Lower lobe of right lung (tissue), 2 donors: ENCODE data around the gene PP2D1. TPM values are rescaled to one million over a fixed set of nuclear protein-coding genes. Genes with fewer than 3 reads are reported as not detected.

ENCODE experiments used
- ATAC-seq, 2 donors: fragments of 200-7000 bp; cut with Tn5 transposase; one replicate each; pipeline ENCODE4 v1.9.1; 2020 to 2022; ENCODE audit warnings: mild to moderate bottlenecking in 2 of 2, moderate library complexity in 2 of 2
- DNase-seq: peaks from one replicate; pipeline ENCODE4 v3.0.0-alpha.2; 2020
- H3K27ac ChIP-seq: fragments of 200-600 bp; one replicate; pipeline ENCODE4 v1.8.0; 2022
- H3K27me3 ChIP-seq: fragments of 200-600 bp; one replicate; pipeline ENCODE4 v1.8.0; 2022; ENCODE audit warnings: low read depth
- H3K36me3 ChIP-seq: fragments of 200-600 bp; one replicate; pipeline ENCODE4 v1.8.0; 2022; ENCODE audit warnings: mild to moderate bottlenecking
- H3K4me1 ChIP-seq: fragments of 200-600 bp; one replicate; pipeline ENCODE4 v1.8.0; 2022
- H3K4me3 ChIP-seq: fragments of 200-600 bp; one replicate; pipeline ENCODE4 v1.8.0; 2022; ENCODE audit warnings: mild to moderate bottlenecking
- H3K9me3 ChIP-seq: fragments of 200-600 bp; one replicate; pipeline ENCODE4 v1.8.0; 2022
- CTCF ChIP-seq: fragments of 200-600 bp; IDR thresholded peaks from one replicate; pipeline ENCODE4 v1.8.0; 2022; ENCODE audit warnings: antibody characterized with exemption, mild to moderate bottlenecking
- intact Hi-C: fragments of 100-400 bp; cut with DNase I; formaldehyde crosslinking; loops from one replicate; pipeline ENCODE4 v1.11.0; 2022
- total RNA-seq: library from RNA; stranded (reverse); fragmentation: NEBNext Ultra II Directional; extraction: Animal tissue kit (Norgen Biotek cat#: 25700); gene quantifications from one replicate; pipeline ENCODE4 v1.2.1, GENCODE V29; 2021
- donor health status: DM: no; HTN: yes; CAD: no; lungs with severe emphysema.

The PP2D1 gene
- total RNA-seq, 1 donor from 2014 or later = not detected

DNA sequence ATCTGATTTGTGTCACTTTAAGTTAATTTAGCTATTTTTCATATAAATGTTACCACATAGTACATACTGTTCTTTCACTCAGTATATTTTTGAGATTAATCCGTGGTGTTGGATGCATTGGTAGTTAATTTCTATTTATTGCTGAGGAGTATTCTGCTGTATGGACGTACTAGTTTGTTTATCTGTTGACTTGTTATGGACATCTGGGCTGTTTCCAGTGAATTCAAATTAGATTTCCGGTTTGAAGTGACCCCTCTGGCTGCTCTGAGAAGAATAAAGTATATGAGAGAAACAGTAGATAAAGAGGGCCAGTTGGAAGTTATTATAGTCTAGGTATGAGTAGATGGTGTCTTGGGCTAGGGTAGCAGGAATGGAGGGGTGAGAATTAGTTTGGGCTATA lies 43.8 kb upstream of the PP2D1 start:
- no peak for TF ChIP-seq CTCF
- H3K4me3 ChIP-seq = no peak overlapping the region
- H3K9me3 ChIP-seq = no peaks in the 10 kb centered on the region
- ATAC-seq (no peak), DNase-seq (no peak)
- H3K27ac ChIP-seq = no peak overlapping the region
- H3K4me1 ChIP-seq = peaks cover 48% of the 10 kb centered on the region
- no peaks in the 10 kb centered on the region for H3K27me3 ChIP-seq
- no peaks in the 10 kb centered on the region for H3K36me3 ChIP-seq
- intact Hi-C loops = no loop called here

- ATAC-seq = peak; percentile 3
- DNase-seq = no peak
- Histone ChIP-seq H3K27ac (peak overlapping the region; percentile 56), H3K36me3 (no peaks in the 10 kb centered on the region), H3K4me1 (peaks cover 42% of the 10 kb centered on the region), H3K27me3 (no peaks in the 10 kb centered on the region), H3K4me3 (no peak overlapping the region), H3K9me3 (no peaks in the 10 kb centered on the region)
- TF ChIP-seq CTCF = no peak
- intact Hi-C loops = no loop called here
These were observed 43.1 kb upstream of the PP2D1 start for GRCh38 chr3:20055020-20055775.

DNA sequence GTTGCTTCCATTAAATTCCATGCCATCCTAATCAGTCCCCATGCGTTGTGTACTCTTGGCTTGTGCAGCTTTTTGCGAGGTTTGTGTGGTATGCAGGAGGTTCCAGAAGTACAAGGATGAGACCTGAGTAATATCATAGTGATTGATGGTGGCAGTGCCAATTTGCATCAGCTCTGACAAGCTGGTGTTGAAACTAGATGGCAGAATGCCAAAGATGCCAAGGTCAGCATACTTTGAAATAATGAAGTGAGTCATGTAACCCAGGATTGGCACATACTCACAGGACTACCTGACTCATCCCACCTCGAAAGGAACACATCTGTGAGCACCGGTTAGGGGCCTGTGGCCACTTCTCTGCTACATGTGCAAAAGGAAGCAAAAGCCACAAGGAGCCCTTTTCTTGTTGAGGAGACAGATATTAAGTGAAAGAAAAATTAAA lies 42.5 kb upstream of the PP2D1 start:
- Histone ChIP-seq H3K4me1 (peaks cover 42% of the 10 kb centered on the region), H3K27ac (no peak overlapping the region)

DNA sequence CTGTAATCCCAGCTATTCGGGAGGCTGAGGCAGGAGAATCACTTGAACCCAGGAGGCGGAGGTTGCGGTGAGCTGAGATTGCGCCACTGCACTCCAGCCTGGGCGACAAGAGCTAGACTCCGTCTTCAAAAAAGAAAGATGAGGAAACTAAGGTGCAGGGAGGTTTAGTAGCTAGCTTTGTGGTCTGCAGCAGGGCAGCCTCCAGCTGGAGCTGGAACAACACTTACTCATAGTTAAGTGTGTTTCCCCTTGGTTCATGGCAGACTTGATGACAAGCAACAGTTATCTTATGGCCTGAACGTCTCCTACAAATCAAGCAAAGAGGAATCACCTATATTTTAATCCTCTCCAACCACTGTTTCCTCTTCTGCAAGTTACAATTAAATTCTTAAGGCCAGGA lies 40.8 kb upstream of the PP2D1 start:
- intact Hi-C loops = no loop called here
- H3K27ac ChIP-seq = no peak overlapping the region
- DNase-seq (no peak), ATAC-seq (no peak)
- peaks cover 52% of the 10 kb centered on the region for H3K4me1 ChIP-seq
- no peaks in the 10 kb centered on the region for H3K9me3 ChIP-seq
- H3K4me3 ChIP-seq = no peak overlapping the region
- no peaks in the 10 kb centered on the region for H3K27me3 ChIP-seq
- no peak for TF ChIP-seq CTCF
- H3K36me3 ChIP-seq = no peaks in the 10 kb centered on the region

More for the DNA sequence above, 42.5 kb upstream of the PP2D1 start:
- DNase-seq (no peak), ATAC-seq (peak; percentile 76 to 83)
- Histone ChIP-seq H3K27me3 (no peaks in the 10 kb centered on the region), H3K9me3 (no peaks in the 10 kb centered on the region), H3K36me3 (no peaks in the 10 kb centered on the region), H3K4me3 (no peak overlapping the region)
- intact Hi-C loops = no loop called here
- no peak for TF ChIP-seq CTCF

GRCh38 chr3:20051123-20051806 lies 39.2 kb upstream of the PP2D1 start:
- ATAC-seq = no peak
- no peak for DNase-seq
- H3K4me3 ChIP-seq = no peak overlapping the region
- no peak for TF ChIP-seq CTCF
- peaks cover 43% of the 10 kb centered on the region for H3K4me1 ChIP-seq
- H3K27me3 ChIP-seq = no peaks in the 10 kb centered on the region
- no peak overlapping the region for H3K27ac ChIP-seq
- H3K9me3 ChIP-seq = no peaks in the 10 kb centered on the region
- intact Hi-C loops = no loop called here
- no peaks in the 10 kb centered on the region for H3K36me3 ChIP-seq
